Osteocyte (in vitro differentiated cells): ENCODE measurements around the gene PTPRN2. TPM values are rescaled to one million over a fixed set of nuclear protein-coding genes. Genes with fewer than 3 reads are reported as not detected.

ENCODE experiments used
- DNase-seq: peaks from one replicate; pipeline ENCODE4 v3.0.0; 2021; ENCODE audit warnings: mixed read lengths; ENCODE audit not compliant: unreplicated experiment; ENCODE audit errors: extremely low spot score
- H3K27ac Mint-ChIP-seq: one replicate; pipeline ENCODE4 v1.8.0; 2021; ENCODE audit warnings: mild to moderate bottlenecking, mixed read lengths; ENCODE audit not compliant: unreplicated experiment
- H3K27me3 Mint-ChIP-seq: one replicate; pipeline ENCODE4 v1.8.0; 2021; ENCODE audit warnings: mixed read lengths; ENCODE audit not compliant: unreplicated experiment
- H3K36me3 Mint-ChIP-seq: one replicate; pipeline ENCODE4 v1.8.0; 2021; ENCODE audit warnings: mixed read lengths; ENCODE audit not compliant: unreplicated experiment
- H3K4me1 Mint-ChIP-seq: one replicate; pipeline ENCODE4 v1.8.0; 2021; ENCODE audit warnings: mixed read lengths; ENCODE audit not compliant: unreplicated experiment
- H3K4me3 Mint-ChIP-seq: one replicate; pipeline ENCODE4 v1.8.0; 2021; ENCODE audit warnings: mild to moderate bottlenecking, moderate library complexity, mixed read lengths; ENCODE audit not compliant: unreplicated experiment
- H3K9me3 Mint-ChIP-seq: one replicate; pipeline ENCODE4 v1.8.0; 2021; ENCODE audit warnings: mixed read lengths; ENCODE audit not compliant: unreplicated experiment
- total RNA-seq: library from RNA; stranded (reverse); gene quantifications from 2 replicates; pipeline ENCODE4 v1.2.1, GENCODE V29; 2021
- TF ChIP-seq, protein P1 (sequence below): fragments of 200-600 bp; sonication (generic); IDR thresholded peaks from 2 replicates; pipeline ENCODE4 v1.5.0; 2021; ENCODE audit warnings: antibody characterized with exemption, mild to moderate bottlenecking, moderate library complexity

The PTPRN2 gene
- total RNA-seq, 1 donor from 2014 or later = 0.59 TPM

DNA sequence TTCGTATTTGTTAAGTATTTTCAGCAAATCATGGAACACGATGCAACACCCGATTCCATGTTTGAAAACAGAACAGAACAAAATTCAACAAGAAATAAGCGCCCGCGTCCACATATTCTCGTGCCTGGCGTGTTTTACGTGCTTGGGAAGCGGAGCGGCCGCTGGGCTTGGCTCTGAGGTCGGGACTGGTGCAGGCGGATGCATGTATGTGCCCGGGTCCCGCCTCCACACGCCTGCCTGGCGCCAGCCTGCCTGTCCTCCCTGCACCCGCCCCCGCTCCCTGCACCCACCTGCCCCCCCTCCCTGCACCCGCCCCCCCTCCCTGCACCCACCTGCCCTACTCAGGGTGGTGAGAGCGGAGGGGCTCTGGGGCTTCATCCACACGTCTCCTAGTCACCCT is 796.4 kb downstream of the PTPRN2 start:
- Mint-ChIP-seq H3K27me3 (no peaks in the 10 kb centered on the region), H3K9me3 (no peaks in the 10 kb centered on the region), H3K27ac (no peak overlapping the region), H3K4me1 (peaks cover 5% of the 10 kb centered on the region), H3K4me3 (no peak overlapping the region), H3K36me3 (no peaks in the 10 kb centered on the region)
- TF ChIP-seq, protein P1, sequence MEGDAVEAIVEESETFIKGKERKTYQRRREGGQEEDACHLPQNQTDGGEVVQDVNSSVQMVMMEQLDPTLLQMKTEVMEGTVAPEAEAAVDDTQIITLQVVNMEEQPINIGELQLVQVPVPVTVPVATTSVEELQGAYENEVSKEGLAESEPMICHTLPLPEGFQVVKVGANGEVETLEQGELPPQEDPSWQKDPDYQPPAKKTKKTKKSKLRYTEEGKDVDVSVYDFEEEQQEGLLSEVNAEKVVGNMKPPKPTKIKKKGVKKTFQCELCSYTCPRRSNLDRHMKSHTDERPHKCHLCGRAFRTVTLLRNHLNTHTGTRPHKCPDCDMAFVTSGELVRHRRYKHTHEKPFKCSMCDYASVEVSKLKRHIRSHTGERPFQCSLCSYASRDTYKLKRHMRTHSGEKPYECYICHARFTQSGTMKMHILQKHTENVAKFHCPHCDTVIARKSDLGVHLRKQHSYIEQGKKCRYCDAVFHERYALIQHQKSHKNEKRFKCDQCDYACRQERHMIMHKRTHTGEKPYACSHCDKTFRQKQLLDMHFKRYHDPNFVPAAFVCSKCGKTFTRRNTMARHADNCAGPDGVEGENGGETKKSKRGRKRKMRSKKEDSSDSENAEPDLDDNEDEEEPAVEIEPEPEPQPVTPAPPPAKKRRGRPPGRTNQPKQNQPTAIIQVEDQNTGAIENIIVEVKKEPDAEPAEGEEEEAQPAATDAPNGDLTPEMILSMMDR = no peak
- no peak for DNase-seq

DNA sequence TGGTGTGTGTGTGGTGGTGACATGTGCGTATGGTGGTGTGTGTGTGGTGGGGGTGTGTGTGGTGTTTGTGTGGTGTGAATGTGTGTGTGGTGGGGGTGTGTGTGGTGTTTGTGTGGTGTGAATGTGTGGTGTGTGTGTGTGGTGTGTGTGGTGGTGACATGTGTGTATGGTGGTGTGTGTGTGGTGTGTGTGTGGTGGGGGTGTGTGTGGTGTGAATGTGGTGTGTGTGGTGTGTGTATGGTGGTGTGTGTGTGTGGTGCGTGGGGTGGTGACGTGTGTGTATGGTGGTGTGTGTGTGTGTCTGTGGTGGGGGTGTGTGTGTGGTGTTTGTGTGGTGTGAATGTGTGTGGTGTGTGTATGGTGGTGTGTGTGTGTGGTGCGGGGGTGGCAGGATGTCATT is 797.7 kb downstream of the PTPRN2 start:
- peaks cover 5% of the 10 kb centered on the region for H3K4me1 Mint-ChIP-seq
- TF ChIP-seq, protein P1 = no peak
- no peak for DNase-seq
- H3K27ac Mint-ChIP-seq = no peak overlapping the region
- H3K9me3 Mint-ChIP-seq = no peaks in the 10 kb centered on the region
- no peaks in the 10 kb centered on the region for H3K27me3 Mint-ChIP-seq
- no peak overlapping the region for H3K4me3 Mint-ChIP-seq
- H3K36me3 Mint-ChIP-seq = no peaks in the 10 kb centered on the region

DNA sequence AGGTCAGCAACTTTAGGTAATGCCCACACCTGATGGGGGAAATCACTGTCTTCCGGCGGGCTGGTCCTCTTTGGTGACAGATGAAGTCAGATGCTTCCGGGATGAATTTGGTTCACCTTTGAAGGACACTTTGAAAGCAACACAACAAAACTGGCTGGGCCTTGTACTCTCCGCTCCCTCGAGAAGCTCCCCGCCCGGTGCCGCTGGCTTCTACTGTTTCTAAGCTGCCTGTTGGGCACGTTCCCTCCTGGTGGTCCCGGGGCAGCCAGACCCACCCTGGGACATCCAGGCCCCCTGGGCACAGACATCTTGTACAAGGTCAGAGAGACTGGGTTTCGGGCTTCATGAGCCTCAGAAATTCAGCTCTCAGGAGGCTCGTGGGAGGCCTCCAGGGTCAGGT is 798.5 kb downstream of the PTPRN2 start:
- TF ChIP-seq, protein P1 = no peak
- Mint-ChIP-seq H3K27ac (no peak overlapping the region), H3K27me3 (no peaks in the 10 kb centered on the region)

DNA sequence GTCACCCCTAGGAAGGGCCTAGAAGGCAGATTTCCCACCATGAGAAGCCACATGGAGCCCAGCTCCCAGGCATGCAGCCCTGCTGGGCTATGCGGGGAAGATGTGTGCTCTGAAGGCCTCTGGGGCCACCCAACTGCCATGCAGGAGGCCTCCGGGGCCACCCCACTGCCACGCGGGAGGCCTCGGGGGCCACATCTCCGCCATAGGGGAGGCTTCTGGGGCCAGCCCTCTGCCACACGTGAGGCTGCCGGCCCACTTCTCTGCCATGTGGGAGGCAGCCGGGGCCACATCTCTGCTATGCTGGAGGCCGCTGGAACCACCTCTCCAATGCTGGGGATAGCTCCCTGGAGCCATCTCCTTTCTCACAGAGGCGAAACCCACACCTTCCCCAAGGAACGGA is 799.0 kb downstream of the PTPRN2 start:
- no peaks in the 10 kb centered on the region for H3K9me3 Mint-ChIP-seq
- peaks cover 5% of the 10 kb centered on the region for H3K4me1 Mint-ChIP-seq
- no peaks in the 10 kb centered on the region for H3K36me3 Mint-ChIP-seq
- TF ChIP-seq, protein P1 = no peak
- no peak overlapping the region for H3K27ac Mint-ChIP-seq
- H3K27me3 Mint-ChIP-seq = no peaks in the 10 kb centered on the region
- no peak overlapping the region for H3K4me3 Mint-ChIP-seq
- DNase-seq = no peak

More for the DNA sequence above, 798.5 kb downstream of the PTPRN2 start:
- Mint-ChIP-seq H3K4me3 (no peak overlapping the region), H3K4me1 (peaks cover 5% of the 10 kb centered on the region), H3K36me3 (no peaks in the 10 kb centered on the region), H3K9me3 (no peaks in the 10 kb centered on the region)
- no peak for DNase-seq

DNA sequence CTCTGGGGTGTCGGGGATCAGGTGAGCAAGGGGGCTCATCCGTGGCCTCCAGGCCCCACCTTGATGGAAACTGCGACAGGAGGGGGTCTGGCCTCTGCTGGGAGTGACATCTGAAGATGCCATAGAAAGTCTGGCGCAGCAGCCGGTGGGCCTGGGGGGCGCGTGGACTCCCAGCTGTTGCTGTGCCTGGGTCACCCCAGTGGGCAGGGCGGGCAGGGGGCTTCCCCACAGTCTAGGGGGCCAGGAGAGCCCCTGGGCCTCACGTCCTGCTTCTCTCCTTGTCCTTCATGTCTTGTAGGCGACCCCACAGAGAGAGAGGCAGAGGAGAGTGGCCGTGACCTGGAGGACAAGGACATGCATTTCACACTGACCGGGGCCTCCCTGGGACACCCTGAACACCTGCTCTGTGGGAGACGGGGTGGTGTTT is 800.3 kb downstream of the PTPRN2 start:
- TF ChIP-seq, protein P1 = no peak
- no peaks in the 10 kb centered on the region for H3K27me3 Mint-ChIP-seq
- DNase-seq = no peak
- no peak overlapping the region for H3K4me3 Mint-ChIP-seq
- H3K36me3 Mint-ChIP-seq = no peaks in the 10 kb centered on the region
- H3K9me3 Mint-ChIP-seq = peaks cover 1% of the 10 kb centered on the region
- no peaks in the 10 kb centered on the region for H3K4me1 Mint-ChIP-seq
- no peak overlapping the region for H3K27ac Mint-ChIP-seq
